GM19193 (cell line): Measurements from ENCODE around the gene CASS4.

Experiments
- POLR2A ChIP-seq: IDR thresholded peaks from 4 replicates; pipeline ENCODE4 v1.6.1; 2011; ENCODE audit not compliant: insufficient read depth, insufficient read length; ENCODE audit errors: extremely low read depth

Gene CASS4

DNA sequence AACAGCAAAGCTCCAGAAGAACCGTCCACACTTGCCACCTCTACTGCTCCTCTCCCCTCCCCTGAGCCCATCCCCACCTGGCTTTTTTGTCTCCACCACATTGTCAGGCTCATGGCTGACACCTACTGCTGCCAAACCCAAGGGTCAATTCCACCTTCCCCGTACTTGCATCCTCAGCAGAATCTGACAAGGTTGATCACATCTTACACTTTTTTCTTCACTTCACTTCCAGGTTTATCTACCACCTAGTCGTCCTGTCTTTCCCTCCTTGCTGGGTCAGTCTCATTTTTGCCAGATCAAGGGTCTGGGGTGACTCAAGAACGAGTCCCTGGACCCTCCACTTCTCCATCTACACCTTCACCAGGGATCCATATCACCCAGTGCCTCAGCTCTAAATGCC lies 23.2 kb upstream of the CASS4 start:
- no peak for TF ChIP-seq POLR2A

DNA sequence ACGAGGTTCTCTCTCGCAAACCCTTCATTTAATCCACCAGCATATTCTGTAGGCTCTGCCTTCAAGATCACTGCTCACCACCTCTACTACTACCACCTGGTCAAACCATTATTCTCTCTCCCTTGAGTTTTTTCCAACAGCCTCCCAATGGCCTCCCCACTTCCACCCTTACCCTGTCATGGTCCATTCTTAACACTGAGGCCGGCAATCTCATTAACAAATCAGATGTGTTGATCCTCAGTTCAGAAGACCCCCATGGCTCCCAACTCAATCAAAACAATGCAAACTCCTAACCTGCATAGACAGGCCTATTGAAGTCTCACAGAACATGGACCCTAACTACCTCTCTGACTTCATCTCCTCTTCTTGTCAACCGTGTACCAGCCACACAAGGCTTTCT lies 22.3 kb upstream of the CASS4 start:
- TF ChIP-seq POLR2A = no peak

DNA sequence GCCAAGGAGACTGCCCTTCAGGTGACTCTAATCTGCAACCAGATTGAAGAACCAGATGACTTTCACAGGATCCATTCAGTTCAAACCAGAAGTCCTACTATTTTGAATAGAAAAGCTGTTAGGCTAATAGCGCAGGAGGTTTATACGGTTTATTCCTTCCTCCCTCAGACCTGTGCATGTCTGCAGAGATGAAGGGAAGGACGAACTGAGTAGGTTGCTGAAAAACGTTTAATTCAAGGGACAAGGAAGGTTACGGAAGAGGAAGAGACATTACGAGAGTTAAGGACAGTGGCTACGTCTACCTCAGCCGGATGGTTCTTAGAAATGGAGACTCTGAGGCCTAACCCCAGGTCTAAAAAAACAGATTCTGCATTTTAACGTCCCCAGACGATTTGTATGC lies 21.0 kb upstream of the CASS4 start:
- TF ChIP-seq POLR2A = no peak

DNA sequence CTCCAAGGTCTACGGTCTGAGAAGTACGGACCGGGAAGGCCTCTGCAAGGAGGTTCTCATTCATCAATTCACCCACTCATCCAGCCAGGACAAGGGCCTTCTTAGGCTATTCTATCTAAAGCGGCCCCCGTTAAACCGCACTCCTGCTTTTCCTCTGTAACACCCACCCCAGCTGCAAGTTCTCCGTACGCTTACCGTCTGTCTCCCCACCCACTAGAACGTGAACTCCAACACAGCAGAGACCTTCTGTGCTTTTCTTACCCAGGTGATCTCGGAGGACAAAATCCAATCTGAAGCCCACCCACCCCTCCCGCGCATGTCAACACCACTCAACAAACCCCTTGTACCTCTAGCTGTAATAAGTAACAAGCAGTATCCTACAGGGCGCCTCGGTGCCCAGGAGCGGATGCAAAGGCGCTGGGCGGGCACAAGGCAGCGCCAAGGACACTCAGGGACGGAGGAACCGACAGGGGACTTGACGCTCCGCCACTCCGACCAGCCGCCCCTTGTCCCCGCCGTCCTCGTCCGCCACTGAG lies 20.4 kb upstream of the CASS4 start:
- TF ChIP-seq POLR2A = no peak

DNA sequence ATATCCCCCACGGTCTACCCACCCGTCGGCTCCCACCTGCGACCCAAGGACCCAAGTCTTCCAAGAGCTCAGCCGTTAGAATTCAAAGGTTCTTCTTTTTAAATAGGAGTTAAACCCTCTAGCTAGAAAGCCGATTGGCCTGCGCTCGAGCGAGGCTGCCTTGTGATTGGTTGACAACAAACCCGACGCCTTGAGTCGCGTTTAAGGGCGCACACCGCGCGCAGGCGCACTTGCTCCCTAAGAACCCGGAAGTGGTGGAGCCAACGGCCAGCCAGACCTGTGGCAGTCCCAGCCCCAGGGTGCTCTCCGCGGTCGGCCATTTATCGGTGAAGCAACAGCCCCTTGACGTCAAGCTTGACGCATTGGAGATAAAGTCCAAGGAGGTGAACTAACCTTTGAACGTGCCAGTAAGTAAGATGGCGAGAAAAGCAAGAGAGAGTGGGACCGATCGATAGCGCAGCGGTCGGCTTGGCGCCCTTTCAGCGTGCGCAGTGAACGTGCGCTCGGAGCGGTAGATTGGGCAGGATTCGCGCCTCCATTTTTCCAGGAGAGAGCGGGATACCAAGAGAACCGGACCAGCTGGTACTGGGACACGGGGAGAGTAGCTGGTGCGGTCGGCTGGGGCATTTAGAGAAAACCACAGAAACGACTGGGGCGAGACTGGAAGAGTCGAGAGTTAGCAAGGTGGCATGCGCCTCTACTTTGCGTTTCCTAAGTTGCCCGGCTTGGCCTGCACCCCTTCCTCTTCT lies 19.8 kb upstream of the CASS4 start, which contains the start of the genes AURKA and CSTF1:
TSS of gene AURKA (minus strand) at position 84 of the 749 bp plus-strand sequence. CDS start 4,018 bp downstream, outside the sequence.
TSS of gene CSTF1 (plus strand) at position 514 of the 749 bp plus-strand sequence. CDS start 2,908 bp downstream, outside the sequence.
- TF ChIP-seq POLR2A = peak; percentile 54

DNA sequence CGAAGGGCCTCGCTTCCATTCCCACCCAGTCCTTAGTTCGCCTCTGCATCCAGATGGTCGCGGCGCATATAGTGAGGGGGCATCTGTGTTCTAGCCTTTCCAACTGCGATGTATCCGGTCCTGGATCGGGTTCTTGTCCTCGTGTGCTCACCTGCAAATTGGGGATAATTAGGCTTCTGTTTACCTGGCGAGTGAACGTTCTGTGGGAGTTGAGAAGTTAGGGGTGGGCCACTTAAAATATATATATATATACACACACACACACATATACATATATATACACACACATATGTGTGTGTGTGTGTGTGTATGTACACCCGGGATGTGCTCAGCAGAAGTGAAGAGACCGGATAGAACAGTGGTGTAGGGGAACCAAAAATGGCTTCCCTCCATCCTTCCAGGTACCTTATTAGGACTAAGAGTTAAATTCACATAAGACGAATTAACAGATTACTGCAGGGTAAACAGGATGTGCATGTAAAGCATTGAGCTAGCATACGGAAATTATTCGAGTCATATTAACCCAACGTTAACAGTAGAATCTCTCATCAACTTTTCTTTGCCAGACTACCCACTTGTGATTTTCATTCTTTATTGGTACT lies 19.1 kb upstream of the CASS4 start:
- no peak for TF ChIP-seq POLR2A

DNA sequence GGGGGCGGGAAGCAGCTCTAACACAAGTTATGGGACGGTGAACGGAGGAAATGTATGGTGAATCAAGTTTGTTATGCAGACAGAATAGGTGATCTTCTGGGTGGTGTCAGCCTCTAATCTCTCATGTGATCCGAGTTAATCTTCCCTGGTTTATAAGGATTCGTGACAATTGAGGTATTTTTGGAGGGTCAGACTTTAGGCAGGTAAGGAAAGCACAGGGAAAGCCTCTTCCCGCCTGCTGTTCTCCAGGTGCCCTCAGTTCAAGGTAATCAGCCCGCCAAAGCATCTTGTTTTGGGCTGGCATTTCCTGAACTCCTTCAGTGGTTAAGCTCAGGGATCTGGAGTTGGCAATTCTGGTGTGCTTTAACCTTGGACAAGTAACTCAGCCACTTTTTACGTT lies 18.4 kb upstream of the CASS4 start:
- no peak for TF ChIP-seq POLR2A

DNA sequence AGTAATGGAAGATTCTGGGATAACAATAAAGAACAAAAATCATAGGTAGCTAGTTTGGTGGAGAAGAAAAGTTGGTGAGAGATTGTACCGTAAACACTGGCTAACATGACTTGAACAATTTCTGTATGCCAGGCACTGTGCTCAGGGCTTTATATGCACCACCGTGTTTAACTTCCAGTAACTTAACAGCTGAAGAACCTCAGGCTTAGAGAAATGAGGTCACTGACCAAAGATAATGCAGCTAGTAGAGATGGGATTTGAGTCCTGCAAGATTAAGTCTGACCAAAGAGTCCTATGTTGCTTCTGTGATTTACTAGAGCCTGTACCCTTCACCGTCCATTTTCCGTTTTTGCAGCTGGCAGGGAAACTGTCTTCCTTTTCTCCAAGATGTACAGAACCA lies 16.9 kb upstream of the CASS4 start:
- no peak for TF ChIP-seq POLR2A

DNA sequence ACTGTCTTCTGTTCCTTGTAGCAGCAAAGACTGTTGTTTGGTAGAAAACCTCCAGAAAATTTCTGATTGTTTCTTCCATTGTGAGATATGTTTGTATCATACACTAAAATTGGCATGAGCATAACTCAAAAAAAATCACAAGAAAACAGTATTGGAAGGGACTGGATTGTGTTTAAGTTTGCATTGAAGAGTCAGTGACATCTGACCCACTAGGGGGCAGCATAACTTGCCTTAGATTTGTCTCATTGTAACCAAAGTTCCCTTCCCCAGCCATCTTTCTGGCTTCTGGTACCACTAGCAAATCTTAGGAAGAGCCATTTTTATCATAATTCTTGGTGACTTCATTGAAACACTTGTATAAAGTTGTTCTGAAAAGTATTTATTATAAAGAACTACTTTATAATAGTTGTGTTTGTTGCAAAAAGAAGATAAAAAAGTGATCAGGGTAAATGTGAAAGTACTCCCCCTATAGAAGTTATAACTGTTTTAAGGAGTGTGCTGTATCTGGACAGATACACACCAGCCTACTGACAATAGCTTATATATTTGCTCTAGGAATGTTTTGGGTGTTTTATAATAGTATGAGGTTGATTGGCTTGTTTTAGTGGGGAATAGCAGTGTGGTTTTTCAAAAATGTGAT lies 11.9 kb upstream of the CASS4 start:
- no peak for TF ChIP-seq POLR2A

DNA sequence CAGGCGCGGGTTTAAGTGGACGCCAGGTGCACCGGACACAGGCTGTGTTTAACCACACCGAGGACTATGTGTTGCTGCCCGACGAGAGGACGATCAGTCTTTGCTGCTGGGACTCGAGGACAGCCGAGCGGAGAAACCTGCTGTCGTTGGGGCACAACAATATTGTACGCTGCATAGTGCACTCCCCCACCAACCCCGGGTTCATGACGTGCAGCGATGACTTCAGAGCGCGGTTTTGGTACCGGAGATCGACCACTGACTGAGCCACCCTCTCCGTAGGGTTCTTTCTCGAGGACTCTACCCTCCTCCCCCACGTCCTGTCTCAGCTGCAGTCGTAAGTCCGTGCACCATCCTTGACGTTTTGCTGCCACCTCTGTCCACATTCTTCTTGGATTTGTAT lies 8.6 kb upstream of the CASS4 start:
- TF ChIP-seq POLR2A = no peak

DNA sequence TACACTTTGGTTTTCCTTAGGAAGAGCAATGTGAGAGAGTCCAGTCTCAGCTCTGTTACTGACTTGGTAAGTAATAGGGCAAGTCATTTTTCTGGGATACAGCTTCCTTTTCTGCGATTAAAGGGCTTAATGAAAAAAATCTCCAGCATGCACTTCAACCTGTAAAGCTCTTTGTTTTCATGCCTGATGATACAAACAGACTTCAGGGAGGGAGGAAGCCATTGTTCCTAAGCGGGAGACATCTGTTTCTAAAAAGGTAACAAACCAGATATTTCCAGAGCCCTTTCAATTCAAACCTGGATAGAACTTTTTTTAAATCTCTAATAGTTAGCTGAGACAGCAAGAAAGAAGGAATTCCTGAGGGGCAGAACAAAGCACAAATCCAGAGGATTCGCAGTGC lies 5.2 kb upstream of the CASS4 start:
- TF ChIP-seq POLR2A = no peak

DNA sequence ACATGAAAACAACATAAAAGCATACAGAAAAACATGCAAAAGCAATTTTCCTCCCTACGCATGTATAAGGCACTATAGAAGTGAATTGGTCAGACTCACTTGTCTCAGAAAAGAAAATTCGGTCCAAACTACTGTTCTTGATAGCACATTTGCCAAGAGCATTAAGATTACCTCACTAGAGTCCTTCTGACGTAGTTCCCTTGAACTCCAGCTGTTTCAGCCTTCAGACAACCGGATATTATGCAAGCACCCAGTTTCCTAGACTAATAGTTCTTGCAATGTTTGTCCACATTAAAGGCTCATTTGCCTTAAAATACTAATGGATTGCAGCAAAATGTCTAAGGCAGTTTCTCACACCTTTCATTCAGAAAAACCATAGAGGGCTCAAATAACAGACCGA lies 2.5 kb upstream of the CASS4 start:
- TF ChIP-seq POLR2A = no peak

DNA sequence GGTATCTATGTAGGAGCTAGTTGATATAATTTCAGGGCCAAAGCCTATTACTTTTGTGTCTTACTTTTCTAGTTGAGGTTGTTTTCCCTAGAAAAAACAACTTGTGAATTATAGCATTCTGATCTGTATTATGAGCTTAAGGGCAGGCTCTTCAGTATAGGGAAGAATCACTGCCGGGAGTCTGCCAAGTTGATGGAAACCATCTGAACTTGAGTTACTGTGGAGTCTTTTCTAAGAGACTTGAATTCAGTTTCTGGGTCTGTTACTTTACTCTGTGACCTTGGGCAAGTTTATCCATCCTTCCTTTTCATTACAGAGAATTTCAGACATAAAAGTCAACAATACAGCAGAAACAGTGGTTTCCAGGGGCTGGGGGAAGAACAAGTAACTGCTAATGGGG lies 2.1 kb upstream of the CASS4 start:
- TF ChIP-seq POLR2A = no peak

DNA sequence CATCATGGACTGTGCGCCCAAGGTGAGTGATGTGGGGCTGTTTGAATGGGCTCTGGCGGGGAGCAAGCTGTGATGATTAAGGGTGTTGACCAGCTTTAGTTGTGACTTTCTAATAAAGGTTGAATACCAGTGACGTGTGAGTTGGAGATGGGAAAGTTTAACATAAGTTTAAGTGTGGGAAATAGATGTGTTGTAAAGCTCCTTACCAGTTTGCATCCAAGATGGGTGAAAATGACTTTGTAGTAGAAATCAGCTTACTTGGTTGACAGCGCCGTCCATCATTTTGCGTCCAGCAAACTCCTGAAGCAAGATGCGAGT lies 372 bp downstream of the CASS4 start:
- no peak for TF ChIP-seq POLR2A

DNA sequence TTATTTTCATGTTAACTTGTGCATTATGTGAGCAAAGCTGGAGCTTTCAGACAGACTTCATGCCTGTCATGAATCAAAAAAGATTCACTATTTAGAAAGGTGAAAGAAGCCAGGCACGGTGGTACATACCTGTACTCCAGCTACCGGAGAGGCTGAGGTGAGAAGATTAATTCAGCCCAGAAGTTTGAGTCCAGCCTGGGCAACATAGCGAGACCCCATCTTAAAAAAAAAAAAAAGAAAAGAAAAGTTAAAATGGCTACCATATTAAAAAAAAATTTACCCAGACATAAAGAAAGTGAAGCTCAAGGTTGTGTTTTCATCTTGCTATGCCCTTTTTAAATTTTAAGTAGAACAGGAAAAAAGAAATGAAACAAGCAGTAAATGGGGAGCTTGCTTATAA lies 889 bp downstream of the CASS4 start:
- TF ChIP-seq POLR2A = no peak
